HCT116 (cell line): Measurements from ENCODE around the gene CLCA4.

ENCODE experiments used
- CEBPB ChIP-seq: IDR thresholded peaks from 2 replicates; pipeline ENCODE4 v1.6.1; 2012; ENCODE audit warnings: low read depth
- EGR1 ChIP-seq: IDR thresholded peaks from 2 replicates; pipeline ENCODE4 v1.6.1; 2012; ENCODE audit warnings: low read depth
- ELF1 ChIP-seq: IDR thresholded peaks from 2 replicates; pipeline ENCODE4 v1.6.1; 2012; ENCODE audit warnings: low read depth, borderline replicate concordance
- EZH2 ChIP-seq: fragments of 200-600 bp; sonication (generic); IDR thresholded peaks from 2 replicates; pipeline ENCODE4 v1.6.1; 2017; ENCODE audit warnings: antibody characterized with exemption, mixed run types
- EZH2phosphoT487 ChIP-seq: fragments of 200-600 bp; IDR thresholded peaks from 2 replicates; pipeline ENCODE4 v1.6.1; 2018; ENCODE audit warnings: antibody characterized with exemption, borderline replicate concordance
- POLR2A ChIP-seq: IDR thresholded peaks from 2 replicates; pipeline ENCODE4 v1.7.0; 2011; ENCODE audit warnings: borderline replicate concordance; ENCODE audit not compliant: insufficient read depth, insufficient read length; ENCODE audit errors: extremely low read depth
- POLR2AphosphoS5 ChIP-seq: IDR thresholded peaks from 2 replicates; pipeline ENCODE4 v1.6.1; 2011; ENCODE audit warnings: mild to moderate bottlenecking, low read depth, low read length, moderate library complexity
- RAD21 ChIP-seq: IDR thresholded peaks from 2 replicates; pipeline ENCODE4 v1.6.1; 2012; ENCODE audit warnings: low read depth, mild to moderate bottlenecking
- SP1 ChIP-seq: IDR thresholded peaks from 2 replicates; pipeline ENCODE4 v1.6.1; 2012; ENCODE audit warnings: low read depth
- SRF ChIP-seq: IDR thresholded peaks from 2 replicates; pipeline ENCODE4 v1.6.1; 2012; ENCODE audit warnings: low read depth
- TCF7L2 ChIP-seq: IDR thresholded peaks from 2 replicates; pipeline ENCODE4 v1.7.0; 2011; ENCODE audit warnings: borderline replicate concordance, inconsistent platforms; ENCODE audit not compliant: insufficient read depth, insufficient read length; ENCODE audit errors: extremely low read depth
- TF ChIP-seq, protein P1 (sequence below), 3 experiments: fragments of 200-600 bp in 1 of 3; sonication (generic) in 1 of 3; IDR thresholded peaks in 2 of 3; conservative IDR thresholded peaks in 1 of 3; 2 replicates each; pipeline ENCODE4 v1.5.1; 2012 to 2017; ENCODE audit warnings: low read depth in 2 of 3, low read length in 2 of 3, antibody characterized with exemption in 1 of 3, borderline replicate concordance in 1 of 3, control low read depth in 1 of 3, mild to moderate bottlenecking in 1 of 3, mixed read lengths in 1 of 3, mixed run types in 1 of 3, moderate library complexity in 1 of 3; ENCODE audit not compliant: insufficient read depth in 1 of 3
- TF ChIP-seq, protein P2 (sequence below): IDR thresholded peaks from 2 replicates; pipeline ENCODE4 v1.6.1; 2012; ENCODE audit warnings: low read depth
- TF ChIP-seq, protein P3 (sequence below): IDR thresholded peaks from 2 replicates; pipeline ENCODE4 v1.6.1; 2012

DNA sequence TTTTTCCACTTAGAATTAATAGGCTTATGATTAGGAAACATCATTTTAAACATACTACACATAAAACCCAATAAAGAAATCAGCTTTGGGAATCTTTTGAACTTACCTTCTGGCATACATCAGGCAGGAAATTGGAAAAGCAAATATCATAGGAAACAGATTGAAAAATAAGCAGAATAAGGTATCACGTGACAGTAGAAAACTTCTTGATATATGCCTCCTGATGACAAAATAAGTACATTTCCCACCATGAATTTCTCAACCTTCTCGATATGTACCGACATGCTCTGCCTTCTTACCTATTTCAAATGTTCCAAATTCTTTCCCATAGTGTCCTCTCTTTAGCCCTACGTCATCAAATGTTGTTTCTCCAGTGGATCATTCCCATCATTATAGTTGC is 72.4 kb downstream of the CLCA4 start:
- TF ChIP-seq SRF (no peak), TCF7L2 (no peak), SP1 (no peak), POLR2A (no peak), CEBPB (no peak), RAD21 (no peak), EGR1 (no peak), POLR2AphosphoS5 (no peak), EZH2phosphoT487 (no peak), EZH2 (no peak), ELF1 (no peak)
- TF ChIP-seq, protein P1, sequence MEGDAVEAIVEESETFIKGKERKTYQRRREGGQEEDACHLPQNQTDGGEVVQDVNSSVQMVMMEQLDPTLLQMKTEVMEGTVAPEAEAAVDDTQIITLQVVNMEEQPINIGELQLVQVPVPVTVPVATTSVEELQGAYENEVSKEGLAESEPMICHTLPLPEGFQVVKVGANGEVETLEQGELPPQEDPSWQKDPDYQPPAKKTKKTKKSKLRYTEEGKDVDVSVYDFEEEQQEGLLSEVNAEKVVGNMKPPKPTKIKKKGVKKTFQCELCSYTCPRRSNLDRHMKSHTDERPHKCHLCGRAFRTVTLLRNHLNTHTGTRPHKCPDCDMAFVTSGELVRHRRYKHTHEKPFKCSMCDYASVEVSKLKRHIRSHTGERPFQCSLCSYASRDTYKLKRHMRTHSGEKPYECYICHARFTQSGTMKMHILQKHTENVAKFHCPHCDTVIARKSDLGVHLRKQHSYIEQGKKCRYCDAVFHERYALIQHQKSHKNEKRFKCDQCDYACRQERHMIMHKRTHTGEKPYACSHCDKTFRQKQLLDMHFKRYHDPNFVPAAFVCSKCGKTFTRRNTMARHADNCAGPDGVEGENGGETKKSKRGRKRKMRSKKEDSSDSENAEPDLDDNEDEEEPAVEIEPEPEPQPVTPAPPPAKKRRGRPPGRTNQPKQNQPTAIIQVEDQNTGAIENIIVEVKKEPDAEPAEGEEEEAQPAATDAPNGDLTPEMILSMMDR (IDR thresholded peaks at IDR 0.05 in 2 of 3, conservative IDR thresholded peaks at IDR 0.05 in 1 of 3; ENCODE audit: borderline replicate concordance in 1 of 3, insufficient read depth in 1 of 3, low read depth in 2 of 3, low read length in 2 of 3): no peak
- TF ChIP-seq, protein P2, sequence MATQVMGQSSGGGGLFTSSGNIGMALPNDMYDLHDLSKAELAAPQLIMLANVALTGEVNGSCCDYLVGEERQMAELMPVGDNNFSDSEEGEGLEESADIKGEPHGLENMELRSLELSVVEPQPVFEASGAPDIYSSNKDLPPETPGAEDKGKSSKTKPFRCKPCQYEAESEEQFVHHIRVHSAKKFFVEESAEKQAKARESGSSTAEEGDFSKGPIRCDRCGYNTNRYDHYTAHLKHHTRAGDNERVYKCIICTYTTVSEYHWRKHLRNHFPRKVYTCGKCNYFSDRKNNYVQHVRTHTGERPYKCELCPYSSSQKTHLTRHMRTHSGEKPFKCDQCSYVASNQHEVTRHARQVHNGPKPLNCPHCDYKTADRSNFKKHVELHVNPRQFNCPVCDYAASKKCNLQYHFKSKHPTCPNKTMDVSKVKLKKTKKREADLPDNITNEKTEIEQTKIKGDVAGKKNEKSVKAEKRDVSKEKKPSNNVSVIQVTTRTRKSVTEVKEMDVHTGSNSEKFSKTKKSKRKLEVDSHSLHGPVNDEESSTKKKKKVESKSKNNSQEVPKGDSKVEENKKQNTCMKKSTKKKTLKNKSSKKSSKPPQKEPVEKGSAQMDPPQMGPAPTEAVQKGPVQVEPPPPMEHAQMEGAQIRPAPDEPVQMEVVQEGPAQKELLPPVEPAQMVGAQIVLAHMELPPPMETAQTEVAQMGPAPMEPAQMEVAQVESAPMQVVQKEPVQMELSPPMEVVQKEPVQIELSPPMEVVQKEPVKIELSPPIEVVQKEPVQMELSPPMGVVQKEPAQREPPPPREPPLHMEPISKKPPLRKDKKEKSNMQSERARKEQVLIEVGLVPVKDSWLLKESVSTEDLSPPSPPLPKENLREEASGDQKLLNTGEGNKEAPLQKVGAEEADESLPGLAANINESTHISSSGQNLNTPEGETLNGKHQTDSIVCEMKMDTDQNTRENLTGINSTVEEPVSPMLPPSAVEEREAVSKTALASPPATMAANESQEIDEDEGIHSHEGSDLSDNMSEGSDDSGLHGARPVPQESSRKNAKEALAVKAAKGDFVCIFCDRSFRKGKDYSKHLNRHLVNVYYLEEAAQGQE: no peak
- TF ChIP-seq, protein P3, sequence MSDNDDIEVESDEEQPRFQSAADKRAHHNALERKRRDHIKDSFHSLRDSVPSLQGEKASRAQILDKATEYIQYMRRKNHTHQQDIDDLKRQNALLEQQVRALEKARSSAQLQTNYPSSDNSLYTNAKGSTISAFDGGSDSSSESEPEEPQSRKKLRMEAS: no peak
